Right kidney (tissue), 1 donor: ENCODE results near the gene AKNA.

Experiments used
- DNase-seq: peaks from one replicate; pipeline ENCODE4 v3.0.0-alpha.2; 2016

The AKNA gene

GRCh38 chr9:114417511-114417910, 29.7 kb upstream of the AKNA start:
- no peak for DNase-seq

GRCh38 chr9:114416906-114417305, 29.1 kb upstream of the AKNA start:
- DNase-seq: no peak

DNA sequence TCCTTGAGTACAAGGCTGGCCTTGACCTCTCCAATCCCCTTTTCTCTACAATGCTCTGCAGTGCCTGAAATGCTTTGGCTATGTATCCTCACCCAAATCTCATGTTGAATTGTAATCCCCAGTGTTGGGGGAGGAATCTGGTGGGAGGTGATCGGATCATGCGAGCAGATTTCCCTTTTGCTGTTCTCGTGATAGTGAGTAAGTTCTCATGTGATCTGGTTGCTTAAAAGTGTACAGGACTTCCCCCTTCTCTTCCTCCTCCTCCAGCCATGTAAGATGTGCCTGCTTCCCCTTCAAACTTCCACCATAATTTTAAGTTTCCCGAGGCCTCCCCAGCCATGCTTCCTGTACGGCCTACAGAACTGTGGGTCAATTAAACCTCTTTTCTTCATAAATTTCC, 28.5 kb upstream of the AKNA start:
- no peak for DNase-seq

GRCh38 chr9:114414346-114414745, 26.6 kb upstream of the AKNA start:
- no peak for DNase-seq

DNA sequence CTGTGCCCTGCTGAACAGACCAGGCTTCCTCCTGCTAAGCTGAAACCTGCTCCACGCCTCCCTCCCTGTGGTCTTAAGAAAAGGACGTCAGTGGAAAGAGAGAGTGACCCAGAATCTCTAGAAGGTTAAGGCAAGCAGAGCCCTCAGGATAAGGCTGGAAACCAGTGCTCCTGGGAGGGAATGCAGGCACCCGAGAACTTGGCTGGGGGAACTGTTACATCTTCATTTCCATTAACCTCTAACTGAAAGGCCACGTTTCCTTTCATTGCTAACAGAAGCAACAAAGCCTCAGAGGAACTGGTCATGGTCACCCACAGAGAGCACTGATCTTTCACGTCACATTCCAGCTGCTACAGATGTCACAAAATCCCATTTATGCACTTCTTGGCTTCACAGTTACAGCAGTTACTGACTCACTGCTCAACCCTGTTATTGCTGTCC, 26.1 kb upstream of the AKNA start:
- no peak for DNase-seq

- DNase-seq: no peak
Measured at GRCh38 chr9:114412048-114412683, 24.4 kb upstream of the AKNA start.

GRCh38 chr9:114411452-114411851, 23.7 kb upstream of the AKNA start:
- DNase-seq: no peak

- DNase-seq: no peak
Measured at GRCh38 chr9:114410910-114411309, 23.1 kb upstream of the AKNA start.

GRCh38 chr9:114409842-114410241, 22.1 kb upstream of the AKNA start:
- DNase-seq: no peak

DNA sequence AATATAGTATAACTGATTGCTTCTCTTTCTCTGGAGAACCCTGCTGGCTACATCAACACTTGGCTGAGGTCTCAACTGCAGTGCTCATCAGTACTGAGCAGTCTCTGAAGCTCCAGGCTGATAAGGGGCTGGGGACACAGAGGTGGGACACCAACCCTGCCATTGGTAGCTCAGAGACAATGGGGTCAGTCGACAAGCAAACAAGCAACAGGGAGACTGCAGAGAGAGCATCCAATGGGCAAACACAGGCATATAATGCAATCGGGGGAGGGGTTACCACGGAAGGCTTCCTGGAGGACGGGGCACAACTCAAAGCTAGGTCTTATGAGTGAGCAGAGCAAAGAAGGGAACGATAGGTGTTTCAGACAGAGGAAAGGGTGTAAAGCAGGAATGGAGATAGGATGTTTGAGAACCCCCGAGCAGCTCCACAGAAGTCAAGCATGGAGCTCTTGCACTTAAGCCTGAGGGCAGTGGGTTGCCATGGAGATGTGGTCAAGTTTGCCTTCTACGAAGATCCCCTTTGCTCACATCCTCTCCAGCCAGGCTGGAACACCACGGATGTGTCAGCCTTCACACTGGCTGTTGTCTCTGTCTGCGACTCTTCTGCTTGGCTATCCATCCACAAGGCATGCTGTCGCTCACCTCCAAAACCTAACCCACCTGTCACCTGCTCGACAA, 21.5 kb upstream of the AKNA start:
- DNase-seq: no peak

DNA sequence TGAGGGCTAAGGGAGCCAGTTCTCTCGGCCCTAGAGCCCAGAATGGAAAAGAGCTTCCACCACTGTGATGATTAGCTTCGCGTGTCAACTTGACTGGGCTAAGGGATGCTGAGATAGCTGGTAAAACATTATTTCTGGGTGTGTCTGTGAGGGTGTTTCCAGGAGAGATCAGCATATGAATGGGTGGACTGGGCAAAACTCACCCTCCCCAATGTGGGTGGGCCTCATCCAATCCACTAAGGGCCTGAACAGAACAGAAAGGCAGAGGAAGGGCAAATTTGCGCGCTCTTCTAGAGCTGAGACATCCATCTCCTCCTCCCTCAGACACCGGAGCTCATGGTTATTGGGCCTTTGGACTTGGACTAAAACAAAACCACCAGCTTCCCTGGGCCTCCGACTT, 20.9 kb upstream of the AKNA start:
- no peak for DNase-seq

GRCh38 chr9:114407889-114408288, 20.1 kb upstream of the AKNA start:
- DNase-seq: no peak

GRCh38 chr9:114406441-114406840, 18.7 kb upstream of the AKNA start:
- no peak for DNase-seq

DNA sequence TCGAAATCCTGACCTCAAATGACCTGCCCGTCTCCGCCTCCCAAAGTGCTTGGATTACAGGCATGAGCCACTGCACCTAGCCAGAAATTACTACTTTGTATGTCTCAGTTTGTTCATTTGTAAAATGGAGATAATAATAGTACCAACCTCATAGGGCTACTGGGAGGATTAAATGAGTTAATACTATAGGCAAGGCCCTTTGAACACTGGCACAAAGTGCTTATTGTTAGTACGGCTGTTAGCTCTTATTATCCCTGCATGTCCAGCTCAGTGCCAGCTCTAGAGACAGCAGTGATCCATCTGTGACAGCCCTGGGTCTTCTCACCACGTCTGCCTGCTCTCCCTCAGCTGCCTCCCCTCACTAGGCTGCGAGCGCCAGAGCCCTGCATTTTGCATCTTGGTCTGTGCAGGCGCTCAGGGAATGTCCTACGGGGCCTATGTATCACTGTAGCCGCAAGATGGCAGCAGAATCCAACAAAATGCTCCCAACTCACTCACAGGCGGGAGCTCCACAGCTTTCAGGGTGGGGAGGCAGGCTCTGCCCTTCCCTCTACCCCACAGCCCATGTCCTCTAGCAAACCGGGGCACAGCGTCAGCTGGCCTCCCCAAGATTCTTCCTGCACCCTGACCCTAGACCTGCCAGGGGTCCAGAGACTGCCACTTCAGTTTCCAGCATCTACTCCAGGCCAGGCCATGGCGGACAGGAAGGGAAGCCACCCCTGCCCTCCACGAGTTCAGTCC, 17.7 kb upstream of the AKNA start:
- peak; percentile 68 for DNase-seq

- no peak for DNase-seq
Measured at GRCh38 chr9:114404531-114404930, 16.7 kb upstream of the AKNA start.

DNA sequence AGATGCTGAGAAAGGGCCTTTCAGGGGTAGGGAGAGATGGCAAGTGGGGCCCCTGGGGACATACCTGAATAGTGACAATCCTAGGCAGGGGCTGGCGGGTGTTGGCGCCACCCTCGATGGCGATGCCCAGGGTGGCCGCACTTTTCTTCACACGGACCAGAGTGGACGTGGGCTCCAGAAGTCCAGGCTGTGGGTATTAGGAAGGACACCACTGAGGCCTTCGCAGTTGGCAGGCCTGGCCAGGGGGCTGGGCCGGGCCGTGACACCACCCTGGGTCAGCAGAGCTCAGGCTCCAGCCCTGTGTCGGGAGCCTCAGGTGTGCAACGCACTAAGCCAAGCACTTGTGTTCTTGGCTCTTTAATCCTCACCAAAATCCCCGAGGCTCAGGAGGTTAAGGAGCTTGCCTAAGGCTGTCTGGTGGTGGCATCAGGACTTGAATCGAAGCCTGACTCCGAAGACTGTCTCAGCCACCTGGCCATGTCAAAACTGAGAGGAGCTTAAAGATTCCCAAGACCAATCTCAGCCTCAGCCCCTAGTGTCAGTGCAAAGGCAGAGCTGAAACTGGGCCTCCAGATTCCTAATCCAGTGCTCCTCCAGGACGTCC, 15.5 kb upstream of the AKNA start:
- no peak for DNase-seq

DNA sequence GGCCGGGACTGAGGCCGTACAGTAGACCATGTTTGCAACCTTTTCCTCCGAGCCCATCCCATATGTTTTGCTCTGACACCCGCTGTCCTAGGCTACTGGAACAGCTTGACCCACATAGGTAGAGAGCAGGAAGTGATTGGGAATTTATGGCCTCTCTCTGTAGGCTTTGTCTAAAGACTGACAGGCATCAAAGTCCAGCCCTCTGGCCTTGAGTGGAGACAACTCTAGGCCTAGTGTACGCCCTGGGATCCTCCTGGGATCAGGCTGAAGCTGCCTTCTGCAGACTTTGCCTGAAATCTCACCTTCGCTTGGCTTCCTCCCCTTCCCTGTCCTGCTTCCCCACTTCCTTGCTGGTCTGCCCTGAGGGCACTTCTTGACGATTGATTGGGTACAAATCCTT, 13.6 kb upstream of the AKNA start:
- DNase-seq: no peak

DNA sequence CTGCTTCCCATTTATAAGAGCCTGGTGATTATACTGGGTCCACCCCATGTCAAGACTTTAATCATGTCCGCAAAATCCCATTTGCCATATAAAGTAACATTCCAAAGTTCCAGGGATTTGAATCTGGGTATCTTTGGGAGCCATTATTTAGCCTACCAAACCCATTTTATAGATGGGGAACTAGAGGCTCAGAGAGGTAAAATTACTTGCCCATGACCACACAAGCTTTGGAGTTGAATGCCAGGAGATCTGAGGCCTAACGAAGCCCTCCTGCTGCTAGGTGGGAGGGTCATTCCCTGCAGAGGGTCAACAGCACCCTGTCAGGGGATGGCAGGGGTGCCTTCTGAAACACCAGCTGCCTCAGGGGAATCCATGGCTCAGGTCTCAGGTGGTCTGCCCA, 13.0 kb upstream of the AKNA start:
- DNase-seq: no peak

- DNase-seq: no peak
Measured at GRCh38 chr9:114400219-114400618, 12.4 kb upstream of the AKNA start.

DNA sequence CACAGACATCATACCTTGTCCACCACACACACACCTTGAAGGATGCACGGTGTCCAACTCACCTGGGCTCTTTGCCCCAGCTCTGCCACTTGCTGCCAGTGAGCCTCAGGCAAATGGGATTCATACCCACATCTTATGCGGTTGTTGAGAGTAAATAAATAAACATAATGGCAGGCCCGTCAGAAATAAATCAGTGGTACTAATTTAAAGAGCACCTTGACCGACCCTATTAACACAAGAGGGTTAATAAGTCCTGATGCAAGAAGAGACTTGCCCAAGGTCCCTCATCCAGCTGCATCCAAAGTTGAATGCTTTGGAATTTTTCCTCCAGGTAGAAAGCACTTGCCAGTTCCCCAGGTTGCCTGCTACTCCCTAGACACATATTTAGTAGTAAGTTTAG, 11.6 kb upstream of the AKNA start:
- no peak for DNase-seq

- DNase-seq: peak; percentile 84
Measured at GRCh38 chr9:114397848-114398605, 10.2 kb upstream of the AKNA start.

DNA sequence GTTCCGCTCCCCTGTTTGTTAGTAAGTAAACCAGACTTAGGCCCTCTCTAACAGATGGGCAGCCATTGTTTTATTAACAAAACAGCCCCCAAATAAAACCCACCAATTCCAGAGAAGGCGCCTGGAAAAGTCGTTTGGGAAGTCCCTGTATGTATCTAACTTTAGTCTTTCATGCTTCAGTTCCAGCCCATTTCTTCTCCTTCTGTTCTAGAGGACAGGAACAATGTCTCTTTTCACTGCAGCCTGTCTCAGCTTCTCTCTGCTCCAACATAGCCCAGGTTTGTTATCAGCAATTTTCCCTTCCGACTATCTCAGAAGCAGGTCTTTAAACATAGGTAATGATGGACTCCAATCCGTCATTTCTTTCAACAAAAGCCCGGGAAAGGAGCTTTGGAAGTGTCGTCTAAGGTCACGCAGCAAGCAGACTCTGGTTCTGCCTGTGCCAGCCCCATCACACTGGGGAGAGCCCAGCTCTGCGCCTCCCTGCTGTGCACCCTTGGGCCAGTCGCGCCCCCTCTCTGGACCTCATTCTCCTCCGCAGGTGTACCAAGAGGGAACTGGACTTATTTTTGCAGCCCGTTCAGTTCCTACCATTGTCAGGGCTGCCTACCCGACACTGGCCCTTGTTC, 9.6 kb upstream of the AKNA start:
- DNase-seq: peak; percentile 61
